CD14-positive monocyte (primary cell): ENCODE results near the gene GABRR2. TPM values are rescaled to one million over a fixed set of nuclear protein-coding genes. Genes with fewer than 3 reads are reported as not detected.
A peak's percentile ranks its signal among the peaks of the same experiment; 100 is the strongest.

Source experiments
- DNase-seq, 3 donors: peaks; one replicate each; pipeline ENCODE4 v3.0.0-alpha.2; 2011 to 2022
- H2AFZ ChIP-seq: 2 replicates; pipeline ENCODE4 v1.6.0; 2012; ENCODE audit warnings: mild to moderate bottlenecking, low read depth, low read length, inconsistent platforms; ENCODE audit not compliant: insufficient read depth, poor library complexity, severe bottlenecking
- H3K27ac ChIP-seq, 2 donors: 1 replicate in 1 of 2; 2 replicates in 1 of 2; pipeline ENCODE4 v1.5.1; 2012 to 2013; ENCODE audit warnings: low read length in 2 of 2, control low read depth in 1 of 2, inconsistent platforms in 1 of 2, low read depth in 1 of 2, mild to moderate bottlenecking in 1 of 2
- H3K27me3 ChIP-seq, 2 donors: one replicate each; pipeline versions ENCODE4 v1.6.0 to v1.6.1; 2011 to 2013; ENCODE audit warnings: low read length in 2 of 2; ENCODE audit not compliant: control insufficient read depth in 2 of 2, insufficient read depth in 2 of 2
- H3K36me3 ChIP-seq, 2 donors: replicated peaks in 1 of 2; 1 replicate in 1 of 2; 2 replicates in 1 of 2; pipeline versions ENCODE4 v1.5.1 to v1.6.1; 2012 to 2013; ENCODE audit warnings: low read length in 2 of 2, control low read depth in 1 of 2, inconsistent platforms in 1 of 2, mild to moderate bottlenecking in 1 of 2; ENCODE audit not compliant: insufficient read depth in 2 of 2, control insufficient read depth in 1 of 2
- H3K4me1 ChIP-seq, 2 donors: 1 replicate in 1 of 2; 2 replicates in 1 of 2; pipeline versions ENCODE4 v1.5.1 to v1.6.1; 2012 to 2013; ENCODE audit warnings: low read length in 2 of 2, control low read depth in 1 of 2, inconsistent platforms in 1 of 2, mild to moderate bottlenecking in 1 of 2, moderate library complexity in 1 of 2; ENCODE audit not compliant: insufficient read depth in 2 of 2, control insufficient read depth in 1 of 2
- H3K4me2 ChIP-seq: replicated peaks from 2 replicates; pipeline ENCODE3; 2012; ENCODE audit warnings: low read length, moderate library complexity, mild to moderate bottlenecking; ENCODE audit not compliant: poor library complexity, severe bottlenecking; ENCODE audit errors: extremely low read depth
- H3K4me3 ChIP-seq, 3 experiments: fragments of 200-600 bp in 1 of 3; sonication (generic) in 1 of 3; replicated peaks in 1 of 3; 1 replicate in 2 of 3; 2 replicates in 1 of 3; pipeline ENCODE4 v1.5.1; 2011 to 2013; ENCODE audit warnings: low read length in 3 of 3, mild to moderate bottlenecking in 3 of 3, control low read depth in 2 of 3, low read depth in 2 of 3, inconsistent platforms in 1 of 3, moderate library complexity in 1 of 3
- H3K79me2 ChIP-seq: 2 replicates; pipeline ENCODE4 v1.6.0; 2012; ENCODE audit warnings: mild to moderate bottlenecking, control low read depth, inconsistent platforms, low read length, moderate library complexity; ENCODE audit not compliant: insufficient read depth
- H3K9ac ChIP-seq: 2 replicates; pipeline ENCODE4 v1.6.0; 2017; ENCODE audit warnings: low read length, mild to moderate bottlenecking; ENCODE audit not compliant: insufficient read depth, poor library complexity, severe bottlenecking
- H3K9me3 ChIP-seq, 2 donors: replicated peaks in 1 of 2; 1 replicate in 1 of 2; 2 replicates in 1 of 2; pipeline versions ENCODE4 v1.5.1 to v1.6.1; 2012 to 2013; ENCODE audit warnings: low read length in 2 of 2, control low read depth in 1 of 2; ENCODE audit not compliant: control insufficient read depth in 1 of 2, insufficient read depth in 1 of 2
- H4K20me1 ChIP-seq: 2 replicates; pipeline ENCODE4 v1.6.0; 2012; ENCODE audit warnings: mild to moderate bottlenecking, low read length, control low read depth, moderate library complexity; ENCODE audit not compliant: insufficient read depth
- H3K27ac Mint-ChIP-seq, 7 donors: one replicate each; pipeline ENCODE4 v1.8.0; 2020; ENCODE audit warnings: mild to moderate bottlenecking in 7 of 7, mixed read lengths in 7 of 7, moderate library complexity in 6 of 7, inconsistent platforms in 2 of 7
- H3K27me3 Mint-ChIP-seq, 3 donors: one replicate each; pipeline ENCODE4 v1.8.0; 2021 to 2022; ENCODE audit warnings: low read depth in 3 of 3, mild to moderate bottlenecking in 3 of 3, mixed read lengths in 3 of 3, moderate library complexity in 3 of 3, inconsistent platforms in 1 of 3
- H3K36me3 Mint-ChIP-seq, 2 donors: one replicate each; pipeline ENCODE4 v1.8.0; 2020; ENCODE audit warnings: mixed read lengths in 2 of 2, inconsistent platforms in 1 of 2, mild to moderate bottlenecking in 1 of 2
- H3K4me1 Mint-ChIP-seq: one replicate; pipeline ENCODE4 v1.8.0; 2020; ENCODE audit warnings: mild to moderate bottlenecking, mixed read lengths
- H3K4me3 Mint-ChIP-seq, 2 donors: one replicate each; pipeline ENCODE4 v1.8.0; 2020; ENCODE audit warnings: mild to moderate bottlenecking in 2 of 2, mixed read lengths in 2 of 2, moderate library complexity in 1 of 2
- H3K9me3 Mint-ChIP-seq, 7 donors: one replicate each; pipeline ENCODE4 v1.8.0; 2020 to 2022; ENCODE audit warnings: mixed read lengths in 7 of 7, mild to moderate bottlenecking in 6 of 7, moderate library complexity in 6 of 7, inconsistent platforms in 2 of 7
- WGBS: methylation state at CpG from one replicate; pipeline ENCODE4 v1.1.5; 2013; ENCODE audit warnings: missing lambda C conversion rate; ENCODE audit not compliant: insufficient coverage; 5-methylcytosine and 5-hydroxymethylcytosine counted together
- intact Hi-C, 2 donors: fragments of 100-400 bp; cut with micrococcal nuclease; formaldehyde crosslinking; loops; one replicate each; pipeline versions ENCODE4 v1.15.0 to v1.15.1; 2023
- polyA plus RNA-seq, 3 donors: library from polyadenylated mRNA; depleted of rRNA in 1 of 3; unstranded in 2 of 3; stranded (reverse) in 1 of 3; fragments of 300-500 nt in 2 of 3; fragments of >200 nt in 1 of 3; fragmentation: Illumina TruSeq in 2 of 3; gene quantifications; 1 replicate in 2 of 3; 2 replicates in 1 of 3; pipeline ENCODE4 v1.2.3, GENCODE V29; 2012 to 2021
- TF ChIP-seq, protein P1 (sequence below): fragments of 200-600 bp; IDR thresholded peaks from one replicate; pipeline ENCODE4 v1.8.0; 2022; ENCODE audit warnings: antibody characterized with exemption, mild to moderate bottlenecking

Gene GABRR2
- polyA plus RNA-seq, 3 donors = 3.7 TPM; not detected in 2

DNA sequence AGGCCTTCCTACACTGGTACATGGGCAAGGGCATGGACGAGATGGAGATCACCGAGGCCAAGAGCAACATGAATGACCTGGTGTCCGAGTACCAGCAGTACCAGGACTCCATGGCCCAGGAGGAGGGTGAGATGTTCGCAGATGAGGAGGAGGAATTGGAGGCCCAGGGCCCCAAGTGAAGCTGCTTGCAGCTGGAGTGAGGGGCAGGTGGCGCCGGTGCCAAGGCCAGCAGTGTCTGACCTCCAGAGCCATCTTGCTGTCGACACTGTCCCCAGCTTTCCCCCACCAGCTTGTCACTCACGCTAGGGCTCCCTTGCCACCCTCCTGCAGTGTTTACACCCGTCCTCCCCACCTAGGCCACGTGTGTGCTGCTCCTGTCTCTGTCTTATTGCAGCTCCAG lies 12.2 kb downstream of the GABRR2 start:
- H3K4me1 Mint-ChIP-seq = peaks cover 13% of the 10 kb centered on the region
- H3K27me3 Mint-ChIP-seq = peaks cover 0 to 4% (median 2%) of the 10 kb centered on the region in 3 donors
- Histone ChIP-seq H3K4me2 (no peak overlapping the region), H4K20me1 (no peaks in the 10 kb centered on the region), H2AFZ (no peak overlapping the region), H3K4me3 (no peak overlapping the region), H3K9me3 (no peaks in the 10 kb centered on the region), H3K9ac (no peak overlapping the region), H3K27ac (no peak overlapping the region), H3K79me2 (no peaks in the 10 kb centered on the region), H3K36me3 (no peaks in the 10 kb centered on the region), H3K27me3 (no peaks in the 10 kb centered on the region), H3K4me1 (peaks cover 12 to 13% of the 10 kb centered on the region in 2 donors)
- 90% methylated on average over 6 of the region's 10 CpGs for WGBS
- no peaks in the 10 kb centered on the region for H3K9me3 Mint-ChIP-seq
- no peaks in the 10 kb centered on the region for H3K36me3 Mint-ChIP-seq
- no peak overlapping the region for H3K4me3 Mint-ChIP-seq
- intact Hi-C loops = no loop called here
- no peak for DNase-seq
- TF ChIP-seq, protein P1, sequence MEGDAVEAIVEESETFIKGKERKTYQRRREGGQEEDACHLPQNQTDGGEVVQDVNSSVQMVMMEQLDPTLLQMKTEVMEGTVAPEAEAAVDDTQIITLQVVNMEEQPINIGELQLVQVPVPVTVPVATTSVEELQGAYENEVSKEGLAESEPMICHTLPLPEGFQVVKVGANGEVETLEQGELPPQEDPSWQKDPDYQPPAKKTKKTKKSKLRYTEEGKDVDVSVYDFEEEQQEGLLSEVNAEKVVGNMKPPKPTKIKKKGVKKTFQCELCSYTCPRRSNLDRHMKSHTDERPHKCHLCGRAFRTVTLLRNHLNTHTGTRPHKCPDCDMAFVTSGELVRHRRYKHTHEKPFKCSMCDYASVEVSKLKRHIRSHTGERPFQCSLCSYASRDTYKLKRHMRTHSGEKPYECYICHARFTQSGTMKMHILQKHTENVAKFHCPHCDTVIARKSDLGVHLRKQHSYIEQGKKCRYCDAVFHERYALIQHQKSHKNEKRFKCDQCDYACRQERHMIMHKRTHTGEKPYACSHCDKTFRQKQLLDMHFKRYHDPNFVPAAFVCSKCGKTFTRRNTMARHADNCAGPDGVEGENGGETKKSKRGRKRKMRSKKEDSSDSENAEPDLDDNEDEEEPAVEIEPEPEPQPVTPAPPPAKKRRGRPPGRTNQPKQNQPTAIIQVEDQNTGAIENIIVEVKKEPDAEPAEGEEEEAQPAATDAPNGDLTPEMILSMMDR = no peak
- no peak overlapping the region for H3K27ac Mint-ChIP-seq

DNA sequence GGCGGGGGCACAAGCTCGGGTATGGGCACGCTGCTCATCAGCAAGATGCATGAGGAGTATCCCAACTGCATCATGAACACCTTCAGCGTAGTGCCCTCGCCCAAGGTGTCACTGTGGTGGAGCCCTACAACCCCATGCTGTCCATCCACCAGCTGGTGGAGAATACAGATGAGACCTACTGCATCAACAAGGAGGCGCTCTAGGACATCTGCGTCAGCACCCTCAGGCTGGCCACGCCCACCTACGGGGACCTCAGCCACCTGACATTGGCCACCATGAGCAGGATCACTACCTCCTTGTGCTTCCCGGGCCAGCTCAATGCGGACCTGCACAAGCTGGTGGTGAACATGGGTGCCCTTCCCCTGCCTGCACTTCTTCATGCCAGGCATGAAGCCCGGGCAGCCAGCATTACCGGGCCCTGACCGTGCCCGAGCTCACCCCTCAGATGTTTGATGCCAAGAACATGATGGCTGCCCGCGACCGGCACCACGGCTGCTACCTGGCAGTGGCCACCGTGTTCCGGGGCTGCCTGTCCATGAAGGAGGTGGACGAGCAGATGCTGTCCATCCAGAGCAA lies 12.8 kb downstream of the GABRR2 start:
- TF ChIP-seq, protein P1 = no peak
- H3K4me2 ChIP-seq = no peak overlapping the region
- intact Hi-C loops = no loop called here
- no peak overlapping the region for H2AFZ ChIP-seq
- Mint-ChIP-seq H3K27me3 (peaks cover 0 to 4% (median 2%) of the 10 kb centered on the region in 3 donors), H3K9me3 (no peaks in the 10 kb centered on the region), H3K4me3 (no peak overlapping the region), H3K4me1 (peaks cover 19% of the 10 kb centered on the region), H3K36me3 (no peaks in the 10 kb centered on the region), H3K27ac (peak overlapping the region in 1 of 7 donors; percentile 4)
- no peak overlapping the region for H3K9ac ChIP-seq
- 96% methylated on average over 21 of the region's 22 CpGs for WGBS
- no peaks in the 10 kb centered on the region for H3K9me3 ChIP-seq
- no peaks in the 10 kb centered on the region for H3K79me2 ChIP-seq
- no peaks in the 10 kb centered on the region for H3K36me3 ChIP-seq
- no peak for DNase-seq
- no peak overlapping the region for H3K27ac ChIP-seq
- H3K4me1 ChIP-seq = peaks cover 18 to 19% of the 10 kb centered on the region in 2 donors
- no peaks in the 10 kb centered on the region for H3K27me3 ChIP-seq
- no peak overlapping the region for H3K4me3 ChIP-seq
- no peaks in the 10 kb centered on the region for H4K20me1 ChIP-seq
